OCI-LY3 (cell line): ENCODE measurements around the gene ATP1B1.
A peak's percentile ranks its signal among the peaks of the same experiment; 100 is the strongest.

Experiments used
- H2AFZ ChIP-seq: fragments of 200-600, 300-600 bp; shearing (Covaris generic); 2 replicates; pipeline ENCODE4 v1.6.0; 2014; ENCODE audit warnings: antibody characterized with exemption, low read depth, low read length
- H3K27ac ChIP-seq: fragments of 200-600, 300-600 bp; sonication (generic); 2 replicates; pipeline ENCODE4 v1.5.1; 2014; ENCODE audit warnings: mild to moderate bottlenecking, low read length, moderate library complexity, mixed read lengths
- H3K27me3 ChIP-seq: fragments of 200-600, 300-600 bp; sonication (generic); 2 replicates; pipeline ENCODE4 v1.6.1; 2014; ENCODE audit warnings: low read depth, low read length, mixed read lengths
- H3K36me3 ChIP-seq: fragments of 200-600, 300-600 bp; sonication (generic); replicated peaks from 2 replicates; pipeline ENCODE3; 2014; ENCODE audit warnings: low read depth, low read length, mixed read lengths
- H3K4me1 ChIP-seq: fragments of 300-600, 200-600 bp; sonication (generic); 2 replicates; pipeline ENCODE4 v1.6.1; 2014; ENCODE audit warnings: low read length, mixed read lengths
- H3K4me2 ChIP-seq: fragments of 200-600, 300-600 bp; sonication (generic); 2 replicates; pipeline ENCODE4 v1.6.1; 2014; ENCODE audit warnings: low read length, mixed read lengths
- H3K4me3 ChIP-seq: fragments of 300-600, 200-600 bp; sonication (generic); 2 replicates; pipeline ENCODE4 v1.5.1; 2014; ENCODE audit warnings: antibody characterized with exemption, mild to moderate bottlenecking, low read length, moderate library complexity
- H3K79me2 ChIP-seq: fragments of 300-600, 200-600 bp; shearing (Covaris generic); 2 replicates; pipeline ENCODE4 v1.6.1; 2014; ENCODE audit warnings: mild to moderate bottlenecking, low read length, mixed read lengths
- H3K9ac ChIP-seq: fragments of 300-600, 200-600 bp; shearing (Covaris generic); 2 replicates; pipeline ENCODE4 v1.6.0; 2014; ENCODE audit warnings: mild to moderate bottlenecking, low read length, moderate library complexity
- H3K9me3 ChIP-seq: fragments of 200-600, 300-600 bp; shearing (Covaris generic); 2 replicates; pipeline ENCODE4 v1.6.1; 2014; ENCODE audit warnings: low read length, mixed read lengths; ENCODE audit not compliant: insufficient read depth
- H4K20me1 ChIP-seq: fragments of 200-600, 300-600 bp; sonication (generic); 2 replicates; pipeline ENCODE4 v1.6.1; 2016; ENCODE audit warnings: low read length, mixed read lengths; ENCODE audit not compliant: insufficient read depth
- EZH2phosphoT487 ChIP-seq: fragments of 200-600 bp; shearing (Covaris generic); IDR thresholded peaks from 2 replicates; pipeline ENCODE4 v1.6.1; 2018; ENCODE audit warnings: antibody characterized with exemption, mixed run types, low read depth
- TF ChIP-seq, protein P1 (sequence below): fragments of 200-600, 300-600 bp; sonication (generic); IDR thresholded peaks from 2 replicates; pipeline ENCODE4 v1.5.1; 2014; ENCODE audit warnings: antibody characterized with exemption, low read length, low read depth

Gene ATP1B1

DNA sequence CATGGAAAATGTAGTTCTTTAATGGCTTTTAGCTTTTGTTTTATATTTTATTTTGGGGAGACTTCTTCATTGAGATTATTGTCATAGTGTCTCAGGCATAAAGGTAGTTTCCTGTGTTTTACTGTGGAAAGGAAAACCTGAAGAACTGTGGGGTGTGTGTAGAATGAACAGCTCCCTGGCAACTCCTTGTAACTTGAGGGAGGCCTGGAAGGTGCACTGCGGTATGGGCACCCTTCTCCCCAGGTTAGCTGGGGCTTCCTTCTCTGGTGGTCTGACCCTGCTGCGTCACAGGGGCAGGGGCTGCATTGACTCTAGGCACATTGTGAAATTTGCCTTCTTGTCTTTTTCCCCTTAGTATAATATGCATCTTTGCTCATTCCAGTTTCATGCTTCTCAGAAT, 1.7 kb downstream of the ATP1B1 start:
- Histone ChIP-seq H3K27ac (peak overlapping the region; percentile 91), H3K36me3 (peaks cover 36% of the 10 kb centered on the region), H4K20me1 (peaks cover 11% of the 10 kb centered on the region), H3K4me2 (peak overlapping the region; percentile 92), H3K79me2 (peaks cover 68% of the 10 kb centered on the region), H3K27me3 (peaks cover 23% of the 10 kb centered on the region), H2AFZ (no peak overlapping the region), H3K9me3 (no peaks in the 10 kb centered on the region), H3K9ac (peak overlapping the region; percentile 98), H3K4me3 (peak overlapping the region; percentile 94), H3K4me1 (peaks cover 55% of the 10 kb centered on the region)
- TF ChIP-seq EZH2phosphoT487 = no peak
- TF ChIP-seq, protein P1, sequence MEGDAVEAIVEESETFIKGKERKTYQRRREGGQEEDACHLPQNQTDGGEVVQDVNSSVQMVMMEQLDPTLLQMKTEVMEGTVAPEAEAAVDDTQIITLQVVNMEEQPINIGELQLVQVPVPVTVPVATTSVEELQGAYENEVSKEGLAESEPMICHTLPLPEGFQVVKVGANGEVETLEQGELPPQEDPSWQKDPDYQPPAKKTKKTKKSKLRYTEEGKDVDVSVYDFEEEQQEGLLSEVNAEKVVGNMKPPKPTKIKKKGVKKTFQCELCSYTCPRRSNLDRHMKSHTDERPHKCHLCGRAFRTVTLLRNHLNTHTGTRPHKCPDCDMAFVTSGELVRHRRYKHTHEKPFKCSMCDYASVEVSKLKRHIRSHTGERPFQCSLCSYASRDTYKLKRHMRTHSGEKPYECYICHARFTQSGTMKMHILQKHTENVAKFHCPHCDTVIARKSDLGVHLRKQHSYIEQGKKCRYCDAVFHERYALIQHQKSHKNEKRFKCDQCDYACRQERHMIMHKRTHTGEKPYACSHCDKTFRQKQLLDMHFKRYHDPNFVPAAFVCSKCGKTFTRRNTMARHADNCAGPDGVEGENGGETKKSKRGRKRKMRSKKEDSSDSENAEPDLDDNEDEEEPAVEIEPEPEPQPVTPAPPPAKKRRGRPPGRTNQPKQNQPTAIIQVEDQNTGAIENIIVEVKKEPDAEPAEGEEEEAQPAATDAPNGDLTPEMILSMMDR = no peak

DNA sequence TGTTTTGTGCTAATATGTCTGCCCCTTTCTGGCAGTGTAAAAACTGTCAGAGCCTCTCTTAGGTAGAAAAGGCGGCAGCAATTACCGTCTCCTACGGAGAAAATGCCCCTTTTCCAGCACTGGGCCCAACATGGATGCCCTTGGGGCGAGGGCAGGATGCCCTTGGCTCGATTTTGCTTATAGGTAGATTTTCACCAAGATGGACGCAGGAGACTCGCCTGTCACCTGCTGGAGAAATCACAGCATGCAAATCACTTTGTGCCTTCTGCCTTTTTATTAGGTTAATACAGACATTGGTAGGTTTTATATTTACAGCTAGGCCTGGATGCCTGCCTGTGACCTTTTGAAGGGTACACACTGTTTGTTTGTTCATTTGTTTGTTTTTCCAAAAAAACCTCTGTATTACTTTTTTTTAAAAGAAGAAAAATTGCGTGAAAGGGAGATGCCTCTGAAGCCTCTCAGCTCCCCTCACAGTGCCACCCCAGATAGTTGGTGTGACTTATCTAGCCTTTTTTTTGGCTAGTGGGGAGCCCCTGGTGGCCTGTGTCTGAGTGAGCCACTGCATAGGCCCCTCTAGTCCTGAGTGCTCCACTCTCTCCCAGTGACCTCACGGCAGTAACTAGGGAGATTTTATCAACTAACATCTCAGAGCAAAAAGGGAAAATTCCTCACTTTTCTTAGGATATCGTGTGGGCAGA, 2.5 kb downstream of the ATP1B1 start:
- peak overlapping the region; percentile 98 for H3K9ac ChIP-seq
- H4K20me1 ChIP-seq = peaks cover 11% of the 10 kb centered on the region
- H3K4me1 ChIP-seq = peaks cover 63% of the 10 kb centered on the region
- peaks cover 44% of the 10 kb centered on the region for H3K36me3 ChIP-seq
- peak overlapping the region; percentile 91 for H3K27ac ChIP-seq
- no peak overlapping the region for H2AFZ ChIP-seq
- no peaks in the 10 kb centered on the region for H3K9me3 ChIP-seq
- peak overlapping the region; percentile 92 for H3K4me2 ChIP-seq
- H3K4me3 ChIP-seq = peak overlapping the region; percentile 94
- TF ChIP-seq EZH2phosphoT487 = no peak
- TF ChIP-seq, protein P1 = peak; percentile 77
- peaks cover 15% of the 10 kb centered on the region for H3K27me3 ChIP-seq
- H3K79me2 ChIP-seq = peaks cover 76% of the 10 kb centered on the region

DNA sequence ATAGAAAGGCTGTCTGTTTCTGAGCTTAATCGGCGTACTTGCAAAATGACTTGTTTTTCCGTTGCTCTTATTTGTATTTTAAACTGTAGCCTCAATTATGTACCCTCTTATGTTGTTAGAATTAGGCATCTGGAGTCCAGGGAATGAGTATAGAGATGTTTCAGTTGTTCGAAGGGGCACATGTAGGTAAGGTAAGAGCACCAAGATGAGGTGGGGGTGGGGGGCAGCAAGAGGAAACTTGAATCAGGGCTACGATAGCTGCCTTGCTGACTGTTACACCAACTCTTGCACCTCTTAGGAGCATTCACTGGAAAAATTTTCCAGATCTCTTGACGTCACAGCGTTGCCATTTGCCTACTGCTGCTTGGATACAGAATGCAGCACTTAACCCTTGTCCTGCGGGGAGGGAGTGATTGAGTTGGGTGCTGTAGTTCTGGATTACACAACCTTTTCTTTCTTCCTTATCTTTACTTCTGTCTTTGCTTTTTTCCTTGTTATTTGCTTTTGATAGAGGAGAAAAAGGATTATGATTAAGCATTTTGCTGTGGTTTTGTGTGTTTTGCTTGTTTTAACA, 3.2 kb downstream of the ATP1B1 start:
- Histone ChIP-seq H3K9ac (peak overlapping the region; percentile 98), H3K27ac (peak overlapping the region; percentile 91), H3K79me2 (peaks cover 82% of the 10 kb centered on the region), H3K4me1 (peaks cover 67% of the 10 kb centered on the region), H3K36me3 (peaks cover 51% of the 10 kb centered on the region), H3K27me3 (peaks cover 8% of the 10 kb centered on the region), H3K4me3 (peak overlapping the region; percentile 94), H3K9me3 (no peaks in the 10 kb centered on the region), H2AFZ (no peak overlapping the region), H3K4me2 (peak overlapping the region; percentile 92), H4K20me1 (peaks cover 11% of the 10 kb centered on the region)
- TF ChIP-seq, protein P1 = no peak
- TF ChIP-seq EZH2phosphoT487 = no peak

GRCh38 chr1:169110236-169110635, 3.7 kb downstream of the ATP1B1 start:
- H3K9ac ChIP-seq = peak overlapping the region; percentile 98
- peak overlapping the region; percentile 91 for H3K27ac ChIP-seq
- peaks cover 67% of the 10 kb centered on the region for H3K4me1 ChIP-seq
- peaks cover 3% of the 10 kb centered on the region for H3K27me3 ChIP-seq
- peak overlapping the region; percentile 92 for H3K4me2 ChIP-seq
- H2AFZ ChIP-seq = no peak overlapping the region
- peaks cover 52% of the 10 kb centered on the region for H3K36me3 ChIP-seq
- H3K4me3 ChIP-seq = peak overlapping the region; percentile 94
- no peaks in the 10 kb centered on the region for H3K9me3 ChIP-seq
- peaks cover 11% of the 10 kb centered on the region for H4K20me1 ChIP-seq
- TF ChIP-seq, protein P1 = no peak
- no peak for TF ChIP-seq EZH2phosphoT487
- peaks cover 86% of the 10 kb centered on the region for H3K79me2 ChIP-seq
